ENCODE measurements around the gene SP6. TPM values are rescaled to one million over a fixed set of nuclear protein-coding genes. Genes with fewer than 3 reads are reported as not detected.

SP6 gene
- total RNA-seq, 3 donors from 2014 or later: 2.0 to 11.6 (median 4.7) TPM

DNA sequence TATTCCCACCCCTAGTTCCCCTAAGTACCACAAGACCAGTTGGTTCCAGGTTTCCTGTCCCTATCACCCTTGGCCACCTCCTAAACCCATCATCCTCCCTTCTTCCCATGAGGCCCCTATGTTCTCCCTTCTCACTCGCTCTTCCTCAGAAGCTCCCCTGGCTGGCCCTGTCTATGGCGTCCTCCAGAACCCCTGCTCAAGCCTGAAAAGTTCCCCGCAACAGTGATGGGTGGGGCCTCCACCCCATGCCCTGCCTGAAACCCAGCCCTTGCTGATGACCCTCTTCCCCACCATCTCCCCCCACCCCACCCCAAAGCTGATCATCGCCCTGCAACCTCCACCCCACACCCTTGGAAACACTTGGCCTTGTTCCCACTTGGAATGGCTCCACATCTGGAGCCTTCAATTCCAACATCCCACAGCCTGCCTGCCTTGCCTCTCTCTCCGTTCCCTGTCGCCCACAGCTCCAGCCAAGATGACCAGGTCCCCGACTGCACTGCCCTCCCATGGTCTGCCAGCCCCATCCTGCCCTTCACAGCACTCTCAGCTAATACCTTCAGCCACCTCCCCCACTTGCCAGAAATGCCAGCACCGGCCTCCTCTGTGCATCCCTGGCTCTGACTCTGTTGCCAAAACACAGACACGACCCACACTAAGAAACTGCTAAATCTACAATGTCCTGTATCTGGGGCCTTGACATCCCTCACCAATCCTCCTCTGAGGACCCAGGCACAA is 39.9 kb downstream of the SP6 start:
- H3K4me1 ChIP-seq (ENCODE audit: low read depth): peaks cover 27% of the 10 kb centered on the region

DNA sequence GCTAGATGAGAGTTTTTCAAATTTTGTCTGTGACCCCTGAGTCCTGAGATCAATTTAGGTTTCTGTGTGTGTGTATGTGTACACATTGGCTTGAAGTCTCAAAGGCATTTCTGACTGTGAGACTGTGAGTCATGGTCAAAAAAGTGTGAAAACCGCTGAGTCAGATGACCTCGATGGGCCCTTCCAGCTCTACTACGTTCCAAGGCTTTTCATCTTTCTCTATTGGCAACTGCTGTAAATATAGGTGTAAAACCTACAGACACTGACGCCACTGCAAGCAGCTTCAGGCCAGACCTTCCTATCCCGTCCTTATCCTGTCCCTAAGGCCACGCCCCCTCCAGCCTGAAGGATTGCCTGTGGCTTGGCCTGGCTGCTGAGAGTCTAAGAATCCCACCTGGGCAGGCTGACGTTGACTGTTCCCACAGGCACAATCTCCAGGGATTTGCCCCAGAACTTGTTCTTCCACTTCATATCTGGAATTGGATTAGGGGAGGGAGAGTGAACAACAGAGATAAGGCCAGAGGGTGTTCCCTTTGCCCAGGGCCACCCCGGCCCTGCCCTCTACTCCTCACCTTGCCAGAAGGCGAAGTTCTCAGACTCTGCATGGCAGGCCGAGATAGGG is 40.7 kb downstream of the SP6 start:
- peaks cover 27% of the 10 kb centered on the region for H3K4me1 ChIP-seq (ENCODE audit: low read depth)
- ATAC-seq (peak; percentile 88), DNase-seq (peak; percentile 87 to 90 (median 88))
- H3K36me3 ChIP-seq (ENCODE audit: low read depth): peaks cover 7% of the 10 kb centered on the region
- no peaks in the 10 kb centered on the region for H3K9me3 ChIP-seq
- TF ChIP-seq, protein P1, sequence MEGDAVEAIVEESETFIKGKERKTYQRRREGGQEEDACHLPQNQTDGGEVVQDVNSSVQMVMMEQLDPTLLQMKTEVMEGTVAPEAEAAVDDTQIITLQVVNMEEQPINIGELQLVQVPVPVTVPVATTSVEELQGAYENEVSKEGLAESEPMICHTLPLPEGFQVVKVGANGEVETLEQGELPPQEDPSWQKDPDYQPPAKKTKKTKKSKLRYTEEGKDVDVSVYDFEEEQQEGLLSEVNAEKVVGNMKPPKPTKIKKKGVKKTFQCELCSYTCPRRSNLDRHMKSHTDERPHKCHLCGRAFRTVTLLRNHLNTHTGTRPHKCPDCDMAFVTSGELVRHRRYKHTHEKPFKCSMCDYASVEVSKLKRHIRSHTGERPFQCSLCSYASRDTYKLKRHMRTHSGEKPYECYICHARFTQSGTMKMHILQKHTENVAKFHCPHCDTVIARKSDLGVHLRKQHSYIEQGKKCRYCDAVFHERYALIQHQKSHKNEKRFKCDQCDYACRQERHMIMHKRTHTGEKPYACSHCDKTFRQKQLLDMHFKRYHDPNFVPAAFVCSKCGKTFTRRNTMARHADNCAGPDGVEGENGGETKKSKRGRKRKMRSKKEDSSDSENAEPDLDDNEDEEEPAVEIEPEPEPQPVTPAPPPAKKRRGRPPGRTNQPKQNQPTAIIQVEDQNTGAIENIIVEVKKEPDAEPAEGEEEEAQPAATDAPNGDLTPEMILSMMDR (IDR thresholded peaks at IDR 0.05): no peak
- H3K4me3 ChIP-seq: no peak overlapping the region
- intact Hi-C loops (cut with DNase I, micrococcal nuclease): no loop called here

More for the DNA sequence above, 39.9 kb downstream of the SP6 start:
- ATAC-seq (peak; percentile 30), DNase-seq (peak in 1 of 3 donors; percentile 76)
- intact Hi-C loops (cut with DNase I, micrococcal nuclease): no loop called here
- Histone ChIP-seq H3K9me3 (no peaks in the 10 kb centered on the region), H3K4me3 (no peak overlapping the region), H3K36me3 (ENCODE audit: low read depth) (peaks cover 14% of the 10 kb centered on the region)
- TF ChIP-seq, protein P1 (IDR thresholded peaks at IDR 0.05): no peak

GRCh38 chr17:47808830-47809480 is 42.0 kb downstream of the SP6 start:
- DNase-seq (no peak), ATAC-seq (no peak)
- Histone ChIP-seq H3K9me3 (no peaks in the 10 kb centered on the region), H3K36me3 (ENCODE audit: low read depth) (peaks cover 4% of the 10 kb centered on the region), H3K4me3 (no peak overlapping the region), H3K4me1 (ENCODE audit: low read depth) (peaks cover 22% of the 10 kb centered on the region)
- intact Hi-C loops (cut with DNase I, micrococcal nuclease): no loop called here
- TF ChIP-seq, protein P1 (IDR thresholded peaks at IDR 0.05): no peak

DNA sequence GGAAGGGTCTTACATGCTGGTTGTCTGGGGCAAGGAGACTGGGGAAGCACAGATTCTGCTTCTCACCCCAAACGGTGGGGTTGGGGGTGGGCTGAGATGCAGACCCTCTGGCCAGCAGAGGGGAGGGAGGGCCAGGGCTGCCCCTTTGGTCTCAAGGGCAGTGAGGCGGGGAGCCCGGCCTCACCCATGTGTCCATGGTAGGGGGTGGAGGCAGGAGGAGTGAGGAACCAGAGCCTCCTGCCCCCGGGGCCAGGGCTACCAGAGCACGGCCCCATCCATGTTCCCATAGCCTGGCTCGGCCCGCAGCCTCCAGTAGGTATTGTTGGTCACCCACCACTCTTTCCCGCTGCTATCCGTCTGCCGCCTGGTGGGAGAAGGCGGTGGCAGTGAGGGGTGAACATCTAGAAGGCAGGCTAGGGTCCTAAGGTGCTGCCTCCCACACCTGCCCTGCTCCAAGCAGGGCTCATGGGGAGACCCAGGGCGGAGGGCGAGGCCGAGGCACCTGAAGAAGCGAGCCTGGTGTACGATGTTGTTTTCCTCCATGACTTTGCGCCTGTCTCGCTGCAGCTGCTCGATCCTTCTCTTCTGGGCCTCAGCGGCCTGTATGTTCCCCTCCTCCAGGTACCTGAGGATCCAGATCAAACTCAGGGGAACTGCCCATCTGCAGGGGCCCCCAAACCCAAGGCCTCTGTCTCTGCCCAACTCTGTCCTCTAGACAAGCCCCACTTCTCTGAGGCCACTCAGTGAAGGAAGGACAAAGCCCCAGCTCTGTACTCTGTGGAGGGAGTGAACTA is 42.7 kb downstream of the SP6 start:
- Histone ChIP-seq H3K36me3 (ENCODE audit: low read depth) (peaks cover 4% of the 10 kb centered on the region), H3K4me1 (ENCODE audit: low read depth) (peaks cover 21% of the 10 kb centered on the region), H3K9me3 (no peaks in the 10 kb centered on the region), H3K4me3 (no peak overlapping the region)
- DNase-seq: no peak
- no peak for ATAC-seq
- TF ChIP-seq, protein P1 (IDR thresholded peaks at IDR 0.05): no peak
- intact Hi-C loops (cut with DNase I, micrococcal nuclease): no loop called here

GRCh38 chr17:47807421-47807820 is 43.5 kb downstream of the SP6 start:
- no peak overlapping the region for H3K4me3 ChIP-seq
- ATAC-seq: no peak
- no peak for DNase-seq
- H3K9me3 ChIP-seq: no peaks in the 10 kb centered on the region
- H3K4me1 ChIP-seq (ENCODE audit: low read depth): peaks cover 21% of the 10 kb centered on the region
- TF ChIP-seq, protein P1 (IDR thresholded peaks at IDR 0.05): no peak
- peaks cover 4% of the 10 kb centered on the region for H3K36me3 ChIP-seq (ENCODE audit: low read depth)
- intact Hi-C loops (cut with DNase I, micrococcal nuclease): no loop called here

Measured in mucosa of descending colon (tissue), 3 donors.